SK-N-SH (cell line): Measurements from ENCODE around the gene KRT16. TPM values are rescaled to one million over a fixed set of nuclear protein-coding genes. Genes with fewer than 3 reads are reported as not detected.

Experiments
- CTCF ChIA-PET: fragments of 300-600, 350-600 bp; formaldehyde crosslinking; extraction: SDS; loops from one replicate; lab custom pipeline; 2021; lab: Yijun Ruan, JAX
- POLR2A ChIA-PET: fragments of 350-600 bp; sonication (Branson Sonifier 250); formaldehyde crosslinking; extraction: SDS; loops from one replicate; lab custom pipeline; 2020; ENCODE audit warnings: antibody characterized with exemption, inconsistent platforms; lab: Yijun Ruan, JAX
- DNase-seq: peaks from one replicate; pipeline ENCODE4 v3.0.0; 2012
- H2AFZ ChIP-seq: fragments of 200-600 bp; sonication (generic); 2 replicates; pipeline ENCODE4 v1.8.1; 2016; ENCODE audit warnings: antibody characterized with exemption, mild to moderate bottlenecking, low read depth
- H3F3A ChIP-seq: fragments of 200-600 bp; sonication (generic); replicated peaks from 2 replicates; pipeline ENCODE3; 2016; ENCODE audit warnings: antibody characterized with exemption, mild to moderate bottlenecking; ENCODE audit not compliant: insufficient read depth
- H3K27ac ChIP-seq, 2 experiments: fragments of 200-500 bp in 1 of 2; fragments of 200-600 bp in 1 of 2; sonication (Bioruptor generic) in 1 of 2; sonication (generic), shearing (Covaris generic) in 1 of 2; 2 replicates each; pipeline versions ENCODE4 v1.5.1 to v1.6.1; 2014 to 2016; ENCODE audit warnings: low read depth in 2 of 2, inconsistent platforms in 1 of 2, low read length in 1 of 2, mild to moderate bottlenecking in 1 of 2, mixed read lengths in 1 of 2
- H3K27me3 ChIP-seq: fragments of 200-600 bp; sonication (generic), shearing (Covaris generic); 2 replicates; pipeline ENCODE4 v1.6.1; 2016; ENCODE audit warnings: mixed run types; ENCODE audit not compliant: insufficient read depth
- H3K36me3 ChIP-seq, 2 experiments: fragments of 200-500 bp in 1 of 2; fragments of 200-600 bp in 1 of 2; sonication (Bioruptor generic) in 1 of 2; sonication (generic) in 1 of 2; replicated peaks in 1 of 2; 2 replicates each; pipeline versions ENCODE3 to v1.5.1; 2014 to 2016; ENCODE audit warnings: low read length in 1 of 2, mild to moderate bottlenecking in 1 of 2; ENCODE audit not compliant: insufficient read depth in 2 of 2, control insufficient read depth in 1 of 2
- H3K4me1 ChIP-seq, 2 experiments: fragments of 200-500 bp in 1 of 2; fragments of 200-600 bp in 1 of 2; sonication (Bioruptor generic) in 1 of 2; sonication (generic), shearing (Covaris generic) in 1 of 2; 2 replicates each; pipeline versions ENCODE4 v1.5.1 to v1.6.1; 2014 to 2016; ENCODE audit warnings: low read depth in 1 of 2, low read length in 1 of 2, mixed run types in 1 of 2; ENCODE audit not compliant: insufficient read depth in 2 of 2, control insufficient read depth in 1 of 2
- H3K4me2 ChIP-seq: fragments of 200-600 bp; sonication (generic), shearing (Covaris generic); 2 replicates; pipeline ENCODE4 v1.6.1; 2017; ENCODE audit warnings: mixed run types
- H3K4me3 ChIP-seq, 2 experiments: fragments of 200-500 bp in 1 of 2; fragments of 200-600 bp in 1 of 2; sonication (Bioruptor generic) in 1 of 2; sonication (generic), shearing (Covaris generic) in 1 of 2; 2 replicates each; pipeline versions ENCODE4 v1.5.1 to v1.8.1; 2014 to 2016; ENCODE audit warnings: low read depth in 2 of 2, inconsistent platforms in 1 of 2, low read length in 1 of 2, mild to moderate bottlenecking in 1 of 2, mixed read lengths in 1 of 2, moderate library complexity in 1 of 2
- H3K79me2 ChIP-seq: fragments of 200-600 bp; sonication (generic); 2 replicates; pipeline ENCODE4 v1.8.1; 2017; ENCODE audit warnings: mild to moderate bottlenecking; ENCODE audit not compliant: insufficient read depth
- H3K9ac ChIP-seq: fragments of 200-600 bp; sonication (generic); 2 replicates; pipeline ENCODE4 v1.6.1; 2017; ENCODE audit warnings: mixed run types
- H3K9me2 ChIP-seq: fragments of 200-600 bp; sonication (generic); 2 replicates; pipeline ENCODE4 v1.6.1; 2017; ENCODE audit warnings: mixed run types
- H3K9me3 ChIP-seq: fragments of 200-600 bp; sonication (generic); 2 replicates; pipeline ENCODE4 v1.6.1; 2017; ENCODE audit warnings: mixed run types, mild to moderate bottlenecking, moderate library complexity
- H4K20me1 ChIP-seq: fragments of 200-600 bp; sonication (generic); 2 replicates; pipeline ENCODE4 v1.6.1; 2017; ENCODE audit warnings: mild to moderate bottlenecking, mixed run types; ENCODE audit not compliant: insufficient read depth
- ELF1 ChIP-seq: IDR thresholded peaks from 2 replicates; pipeline ENCODE4 v1.4.0; 2012
- EP300 ChIP-seq, 2 experiments: IDR thresholded peaks; 2 replicates each; pipeline versions ENCODE4 v1.4.0 to v1.6.1; 2012; ENCODE audit warnings: borderline replicate concordance in 1 of 2, low read depth in 1 of 2, low read length in 1 of 2
- RCOR1 ChIP-seq: fragments of 150-350 bp; IDR thresholded peaks from 2 replicates; pipeline ENCODE4 v1.6.1; 2017; ENCODE audit warnings: antibody characterized with exemption, low read length
- RFX5 ChIP-seq: IDR thresholded peaks from 2 replicates; pipeline ENCODE4 v1.6.1; 2012; ENCODE audit warnings: mild to moderate bottlenecking, improper control_type of control experiment, low read length
- RXRA ChIP-seq: IDR thresholded peaks from 2 replicates; pipeline ENCODE4 v1.4.0; 2012; ENCODE audit warnings: low read depth, mild to moderate bottlenecking, borderline replicate concordance
- TCF12 ChIP-seq: IDR thresholded peaks from 2 replicates; pipeline ENCODE4 v1.4.0; 2012
- TEAD4 ChIP-seq: IDR thresholded peaks from 2 replicates; pipeline ENCODE4 v1.4.0; 2012; ENCODE audit warnings: mild to moderate bottlenecking, borderline replicate concordance; ENCODE audit not compliant: insufficient read depth
- YY1 ChIP-seq: IDR thresholded peaks from 2 replicates; pipeline ENCODE4 v1.4.0; 2012; ENCODE audit warnings: low read depth, mild to moderate bottlenecking
- WGBS: methylation state at CpG from one replicate; pipeline ENCODE4 v1.1.6; 2017; ENCODE audit warnings: low lambda C conversion rate; 5-methylcytosine and 5-hydroxymethylcytosine counted together
- polyA plus RNA-seq, 3 experiments: library from polyadenylated mRNA; depleted of rRNA; stranded (reverse); fragments of >200 nt; gene quantifications; 2 replicates each; pipeline ENCODE4 v1.2.3, GENCODE V29; 2012
- TF ChIP-seq, protein P1 (sequence below): fragments of 150-350 bp; IDR thresholded peaks from 2 replicates; pipeline ENCODE4 v1.6.1; 2016; ENCODE audit warnings: mild to moderate bottlenecking, low read depth, low read length
- TF ChIP-seq, protein P2 (sequence below): IDR thresholded peaks from 2 replicates; pipeline ENCODE4; 2012
- TF ChIP-seq, protein P3 (sequence below): IDR thresholded peaks from 2 replicates; pipeline ENCODE4 v1.4.0; 2012; ENCODE audit warnings: low read depth
- TF ChIP-seq, protein P4 (sequence below): fragments of 200-600 bp; sonication (generic); IDR thresholded peaks from 2 replicates; pipeline ENCODE4 v1.6.1; 2017; ENCODE audit warnings: antibody characterized with exemption, mild to moderate bottlenecking, moderate library complexity

The KRT16 gene
- polyA plus RNA-seq, 1 of the 3 experiments (the other 2 are of a cell fraction) = not detected

DNA sequence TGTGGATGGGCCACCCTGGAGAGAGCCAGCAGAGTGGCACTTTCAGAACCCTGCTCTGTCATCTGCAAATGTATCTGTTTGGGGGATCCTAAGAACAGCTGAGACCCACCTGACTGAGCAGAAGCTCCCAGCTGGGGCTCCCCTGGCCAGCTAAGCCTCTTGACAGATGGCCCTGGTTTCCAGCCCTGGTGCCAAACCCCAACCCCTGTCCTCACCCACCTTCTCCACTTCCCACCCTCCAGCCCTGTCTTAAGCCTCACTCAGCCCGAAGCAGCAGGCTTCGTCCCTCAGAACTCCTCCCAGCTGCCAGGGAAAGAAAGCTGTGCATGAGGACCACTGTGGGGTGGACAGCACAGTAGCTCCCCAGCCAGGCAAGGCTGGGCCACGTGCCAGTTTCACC lies 37.2 kb downstream of the KRT16 start:
- TF ChIP-seq ELF1 (no peak), EP300 (IDR thresholded peaks at IDR 0.05; ENCODE audit: borderline replicate concordance in 1 of 2, low read depth in 1 of 2, low read length in 1 of 2) (no peak), TEAD4 (no peak), YY1 (no peak), RFX5 (no peak), RXRA (no peak), TCF12 (no peak), RCOR1 (no peak)
- TF ChIP-seq, protein P1, sequence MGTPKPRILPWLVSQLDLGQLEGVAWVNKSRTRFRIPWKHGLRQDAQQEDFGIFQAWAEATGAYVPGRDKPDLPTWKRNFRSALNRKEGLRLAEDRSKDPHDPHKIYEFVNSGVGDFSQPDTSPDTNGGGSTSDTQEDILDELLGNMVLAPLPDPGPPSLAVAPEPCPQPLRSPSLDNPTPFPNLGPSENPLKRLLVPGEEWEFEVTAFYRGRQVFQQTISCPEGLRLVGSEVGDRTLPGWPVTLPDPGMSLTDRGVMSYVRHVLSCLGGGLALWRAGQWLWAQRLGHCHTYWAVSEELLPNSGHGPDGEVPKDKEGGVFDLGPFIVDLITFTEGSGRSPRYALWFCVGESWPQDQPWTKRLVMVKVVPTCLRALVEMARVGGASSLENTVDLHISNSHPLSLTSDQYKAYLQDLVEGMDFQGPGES = no peak
- TF ChIP-seq, protein P2, sequence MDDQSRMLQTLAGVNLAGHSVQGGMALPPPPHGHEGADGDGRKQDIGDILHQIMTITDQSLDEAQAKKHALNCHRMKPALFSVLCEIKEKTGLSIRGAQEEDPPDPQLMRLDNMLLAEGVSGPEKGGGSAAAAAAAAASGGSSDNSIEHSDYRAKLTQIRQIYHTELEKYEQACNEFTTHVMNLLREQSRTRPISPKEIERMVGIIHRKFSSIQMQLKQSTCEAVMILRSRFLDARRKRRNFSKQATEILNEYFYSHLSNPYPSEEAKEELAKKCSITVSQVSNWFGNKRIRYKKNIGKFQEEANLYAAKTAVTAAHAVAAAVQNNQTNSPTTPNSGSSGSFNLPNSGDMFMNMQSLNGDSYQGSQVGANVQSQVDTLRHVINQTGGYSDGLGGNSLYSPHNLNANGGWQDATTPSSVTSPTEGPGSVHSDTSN = no peak
- TF ChIP-seq, protein P3, sequence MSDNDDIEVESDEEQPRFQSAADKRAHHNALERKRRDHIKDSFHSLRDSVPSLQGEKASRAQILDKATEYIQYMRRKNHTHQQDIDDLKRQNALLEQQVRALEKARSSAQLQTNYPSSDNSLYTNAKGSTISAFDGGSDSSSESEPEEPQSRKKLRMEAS = no peak
- TF ChIP-seq, protein P4, sequence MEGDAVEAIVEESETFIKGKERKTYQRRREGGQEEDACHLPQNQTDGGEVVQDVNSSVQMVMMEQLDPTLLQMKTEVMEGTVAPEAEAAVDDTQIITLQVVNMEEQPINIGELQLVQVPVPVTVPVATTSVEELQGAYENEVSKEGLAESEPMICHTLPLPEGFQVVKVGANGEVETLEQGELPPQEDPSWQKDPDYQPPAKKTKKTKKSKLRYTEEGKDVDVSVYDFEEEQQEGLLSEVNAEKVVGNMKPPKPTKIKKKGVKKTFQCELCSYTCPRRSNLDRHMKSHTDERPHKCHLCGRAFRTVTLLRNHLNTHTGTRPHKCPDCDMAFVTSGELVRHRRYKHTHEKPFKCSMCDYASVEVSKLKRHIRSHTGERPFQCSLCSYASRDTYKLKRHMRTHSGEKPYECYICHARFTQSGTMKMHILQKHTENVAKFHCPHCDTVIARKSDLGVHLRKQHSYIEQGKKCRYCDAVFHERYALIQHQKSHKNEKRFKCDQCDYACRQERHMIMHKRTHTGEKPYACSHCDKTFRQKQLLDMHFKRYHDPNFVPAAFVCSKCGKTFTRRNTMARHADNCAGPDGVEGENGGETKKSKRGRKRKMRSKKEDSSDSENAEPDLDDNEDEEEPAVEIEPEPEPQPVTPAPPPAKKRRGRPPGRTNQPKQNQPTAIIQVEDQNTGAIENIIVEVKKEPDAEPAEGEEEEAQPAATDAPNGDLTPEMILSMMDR = no peak
- TF ChIP-seq, all 33 proteins: peak for 0
- H4K20me1 ChIP-seq = no peaks in the 10 kb centered on the region
- peaks cover 22% of the 10 kb centered on the region; the same call in 1 of the 2 replicates for H3K27me3 ChIP-seq
- no peaks in the 10 kb centered on the region for H3K79me2 ChIP-seq
- POLR2A ChIA-PET = no interaction called here
- CTCF ChIA-PET = interaction anchor here (1.1 to 2.5 kb wide), 4 partner anchors 17 to 88 kb away, joined by 3 to 13 read pairs (median 8); no protein-coding TSS in a partner anchor
- no peak overlapping the region for H3K4me3 ChIP-seq
- H3K4me1 ChIP-seq = peaks cover 0 to 3% of the 10 kb centered on the region in 2 experiments; a peak in 1 of 4 replicates
- WGBS = 21% methylated on average over 3 of the region's 3 CpGs
- no peak overlapping the region for H3K4me2 ChIP-seq
- H3K27ac ChIP-seq = no peak overlapping the region
- H3K36me3 ChIP-seq = no peaks in the 10 kb centered on the region
- H3K9ac ChIP-seq = no peak overlapping the region
- DNase-seq = no peak
- H2AFZ ChIP-seq = no peak overlapping the region
- H3K9me3 ChIP-seq = no peaks in the 10 kb centered on the region
- H3F3A ChIP-seq = no peaks in the 10 kb centered on the region
- H3K9me2 ChIP-seq = no peaks in the 10 kb centered on the region
